Thyroid gland (tissue), 4 donors: ENCODE data around the gene LAMA2.

Experiments used
- POLR2A ChIP-seq, 2 donors: fragments of 450-650 bp; IDR thresholded peaks; one replicate each; pipeline ENCODE4 v1.6.1; 2017; ENCODE audit warnings: antibody characterized with exemption in 2 of 2, mild to moderate bottlenecking in 2 of 2, moderate library complexity in 1 of 2
- TF ChIP-seq, protein P1 (sequence below), 6 experiments: fragments of 200-600 bp in 3 of 6; fragments of 450-650 bp in 3 of 6; sonication (generic) in 3 of 6; IDR thresholded peaks; one replicate each; pipeline ENCODE4 v1.5.1; 2016 to 2019; ENCODE audit warnings: antibody characterized with exemption in 6 of 6, mild to moderate bottlenecking in 2 of 6, inconsistent platforms in 1 of 6, moderate library complexity in 1 of 6

DNA sequence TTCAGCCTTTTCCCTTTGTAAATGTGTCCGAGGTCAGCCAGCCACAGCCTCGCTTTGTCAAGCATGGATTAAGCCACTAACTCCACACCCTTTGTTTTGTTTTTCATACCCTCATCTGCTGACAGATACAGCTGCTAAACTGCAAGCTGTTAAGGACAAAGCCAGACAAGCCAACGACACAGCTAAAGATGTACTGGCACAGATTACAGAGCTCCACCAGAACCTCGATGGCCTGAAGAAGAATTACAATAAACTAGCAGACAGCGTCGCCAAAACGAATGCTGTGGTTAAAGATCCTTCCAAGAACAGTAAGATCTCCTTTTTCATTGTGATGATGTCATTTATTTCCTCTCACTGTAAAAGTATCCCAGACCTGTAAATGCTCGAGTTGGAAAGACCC lies 557.8 kb downstream of the LAMA2 start:
- TF ChIP-seq, protein P1, sequence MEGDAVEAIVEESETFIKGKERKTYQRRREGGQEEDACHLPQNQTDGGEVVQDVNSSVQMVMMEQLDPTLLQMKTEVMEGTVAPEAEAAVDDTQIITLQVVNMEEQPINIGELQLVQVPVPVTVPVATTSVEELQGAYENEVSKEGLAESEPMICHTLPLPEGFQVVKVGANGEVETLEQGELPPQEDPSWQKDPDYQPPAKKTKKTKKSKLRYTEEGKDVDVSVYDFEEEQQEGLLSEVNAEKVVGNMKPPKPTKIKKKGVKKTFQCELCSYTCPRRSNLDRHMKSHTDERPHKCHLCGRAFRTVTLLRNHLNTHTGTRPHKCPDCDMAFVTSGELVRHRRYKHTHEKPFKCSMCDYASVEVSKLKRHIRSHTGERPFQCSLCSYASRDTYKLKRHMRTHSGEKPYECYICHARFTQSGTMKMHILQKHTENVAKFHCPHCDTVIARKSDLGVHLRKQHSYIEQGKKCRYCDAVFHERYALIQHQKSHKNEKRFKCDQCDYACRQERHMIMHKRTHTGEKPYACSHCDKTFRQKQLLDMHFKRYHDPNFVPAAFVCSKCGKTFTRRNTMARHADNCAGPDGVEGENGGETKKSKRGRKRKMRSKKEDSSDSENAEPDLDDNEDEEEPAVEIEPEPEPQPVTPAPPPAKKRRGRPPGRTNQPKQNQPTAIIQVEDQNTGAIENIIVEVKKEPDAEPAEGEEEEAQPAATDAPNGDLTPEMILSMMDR (IDR thresholded peaks at IDR 0.05): no peak
- no peak for TF ChIP-seq POLR2A (IDR thresholded peaks at IDR 0.05)
